Measurements from ENCODE around the gene OSBPL5.

The OSBPL5 gene, protein sequence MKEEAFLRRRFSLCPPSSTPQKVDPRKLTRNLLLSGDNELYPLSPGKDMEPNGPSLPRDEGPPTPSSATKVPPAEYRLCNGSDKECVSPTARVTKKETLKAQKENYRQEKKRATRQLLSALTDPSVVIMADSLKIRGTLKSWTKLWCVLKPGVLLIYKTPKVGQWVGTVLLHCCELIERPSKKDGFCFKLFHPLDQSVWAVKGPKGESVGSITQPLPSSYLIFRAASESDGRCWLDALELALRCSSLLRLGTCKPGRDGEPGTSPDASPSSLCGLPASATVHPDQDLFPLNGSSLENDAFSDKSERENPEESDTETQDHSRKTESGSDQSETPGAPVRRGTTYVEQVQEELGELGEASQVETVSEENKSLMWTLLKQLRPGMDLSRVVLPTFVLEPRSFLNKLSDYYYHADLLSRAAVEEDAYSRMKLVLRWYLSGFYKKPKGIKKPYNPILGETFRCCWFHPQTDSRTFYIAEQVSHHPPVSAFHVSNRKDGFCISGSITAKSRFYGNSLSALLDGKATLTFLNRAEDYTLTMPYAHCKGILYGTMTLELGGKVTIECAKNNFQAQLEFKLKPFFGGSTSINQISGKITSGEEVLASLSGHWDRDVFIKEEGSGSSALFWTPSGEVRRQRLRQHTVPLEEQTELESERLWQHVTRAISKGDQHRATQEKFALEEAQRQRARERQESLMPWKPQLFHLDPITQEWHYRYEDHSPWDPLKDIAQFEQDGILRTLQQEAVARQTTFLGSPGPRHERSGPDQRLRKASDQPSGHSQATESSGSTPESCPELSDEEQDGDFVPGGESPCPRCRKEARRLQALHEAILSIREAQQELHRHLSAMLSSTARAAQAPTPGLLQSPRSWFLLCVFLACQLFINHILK

DNA sequence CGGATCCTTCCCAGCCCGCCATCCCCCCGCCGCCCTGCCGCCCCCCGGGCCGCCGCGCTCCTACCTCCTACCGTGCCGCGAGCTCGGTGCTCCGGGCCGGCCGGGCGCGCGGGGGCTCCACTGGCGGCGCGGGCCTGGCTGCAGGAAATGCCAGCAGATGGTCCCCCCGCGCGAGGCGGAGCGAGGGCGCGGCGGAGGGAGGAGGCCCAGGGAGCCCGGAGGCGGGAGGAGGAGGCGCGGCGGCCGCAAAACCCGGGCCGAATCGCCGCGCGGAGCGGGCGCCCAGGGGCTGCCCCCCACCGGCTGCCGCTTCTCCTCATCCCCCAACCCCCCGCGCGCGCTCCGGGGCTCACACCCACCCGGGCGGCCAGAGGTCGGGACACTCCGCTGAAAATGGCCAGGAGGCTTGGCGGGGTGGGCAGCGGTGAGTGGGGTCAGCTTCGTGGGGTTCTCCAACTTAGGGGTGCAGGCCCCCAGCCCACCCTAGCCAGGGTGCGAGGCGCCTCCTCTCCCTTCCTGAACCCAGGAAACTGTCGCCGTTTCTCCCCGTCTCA, at the start of gene OSBPL5:
TSS of gene OSBPL5 (minus strand) at position 159 of the 554 bp plus-strand sequence. CDS start 36,162 bp downstream, outside the sequence.
- DNase-seq, result peak; percentile 46

DNA sequence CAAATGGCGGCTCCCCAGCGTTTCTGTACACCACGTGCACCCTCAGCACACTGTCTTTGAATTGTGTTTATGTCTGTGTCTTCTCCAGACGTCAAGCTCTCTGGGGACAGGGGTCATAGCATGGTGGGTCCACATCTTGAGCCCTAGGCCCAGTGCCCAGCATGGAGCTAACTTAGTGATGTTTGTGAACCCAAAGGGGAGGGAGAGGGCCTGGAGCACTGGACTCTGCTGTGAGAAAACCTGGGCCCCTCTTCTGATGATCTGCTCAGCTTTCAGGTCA, 49.2 kb upstream of the OSBPL5 start:
- DNase-seq, result no peak

DNA sequence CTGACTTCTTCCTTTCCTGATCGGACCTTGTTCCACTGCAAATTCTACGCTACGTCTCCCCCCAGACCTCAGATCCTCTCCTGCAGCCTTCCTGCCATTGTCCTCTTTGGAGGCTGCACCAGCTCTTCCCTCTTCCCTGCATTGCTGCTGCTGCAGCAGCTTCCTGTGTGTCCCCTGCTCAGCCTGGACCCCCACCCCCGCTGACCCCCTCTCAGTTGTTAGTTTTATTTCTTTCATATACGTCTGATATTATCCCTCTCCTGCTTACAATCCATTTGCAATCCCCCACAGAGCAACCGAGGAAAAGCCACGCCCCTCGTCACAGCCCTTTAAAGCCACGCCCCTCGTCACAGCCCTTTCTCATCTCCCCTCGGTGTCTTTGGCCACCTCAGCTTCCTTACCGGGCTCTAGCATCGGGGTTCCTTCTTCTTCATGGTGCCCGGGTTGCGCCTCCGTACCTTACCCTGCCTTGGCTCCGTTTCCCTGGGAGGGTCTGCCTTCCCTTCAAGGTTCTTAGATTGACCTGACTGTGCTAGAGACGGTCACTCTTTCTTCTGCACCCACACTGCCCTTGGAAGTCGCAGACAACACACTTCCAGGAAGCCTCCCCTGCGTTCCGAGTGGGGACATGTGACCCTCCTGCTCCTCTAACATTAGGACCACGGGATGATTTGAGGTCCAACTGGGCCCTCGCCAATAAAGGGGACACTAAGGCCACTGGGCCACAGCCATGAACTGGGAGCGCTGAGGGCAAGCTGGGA, 48.7 kb upstream of the OSBPL5 start:
- no peak for DNase-seq

DNA sequence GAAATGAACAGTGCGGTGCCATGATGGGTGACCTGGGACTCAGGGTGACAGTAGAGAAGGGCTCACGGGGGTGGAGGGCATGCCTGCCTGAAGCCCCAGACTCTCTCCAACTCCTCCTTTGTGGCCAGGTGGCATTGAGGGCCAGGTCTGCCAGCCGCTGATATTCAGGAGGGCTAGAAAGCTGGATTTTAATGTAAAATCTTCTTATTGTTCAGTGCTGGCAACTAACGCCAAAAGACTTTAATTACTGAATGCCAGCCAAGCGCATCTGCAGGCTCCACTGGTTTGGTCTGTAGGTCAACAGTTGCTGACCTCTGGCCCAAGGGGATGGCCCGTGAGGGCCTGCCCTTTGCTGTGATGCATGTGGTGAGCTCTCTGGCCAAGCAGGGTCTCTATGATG, 43.2 kb upstream of the OSBPL5 start:
- no peak for DNase-seq

DNA sequence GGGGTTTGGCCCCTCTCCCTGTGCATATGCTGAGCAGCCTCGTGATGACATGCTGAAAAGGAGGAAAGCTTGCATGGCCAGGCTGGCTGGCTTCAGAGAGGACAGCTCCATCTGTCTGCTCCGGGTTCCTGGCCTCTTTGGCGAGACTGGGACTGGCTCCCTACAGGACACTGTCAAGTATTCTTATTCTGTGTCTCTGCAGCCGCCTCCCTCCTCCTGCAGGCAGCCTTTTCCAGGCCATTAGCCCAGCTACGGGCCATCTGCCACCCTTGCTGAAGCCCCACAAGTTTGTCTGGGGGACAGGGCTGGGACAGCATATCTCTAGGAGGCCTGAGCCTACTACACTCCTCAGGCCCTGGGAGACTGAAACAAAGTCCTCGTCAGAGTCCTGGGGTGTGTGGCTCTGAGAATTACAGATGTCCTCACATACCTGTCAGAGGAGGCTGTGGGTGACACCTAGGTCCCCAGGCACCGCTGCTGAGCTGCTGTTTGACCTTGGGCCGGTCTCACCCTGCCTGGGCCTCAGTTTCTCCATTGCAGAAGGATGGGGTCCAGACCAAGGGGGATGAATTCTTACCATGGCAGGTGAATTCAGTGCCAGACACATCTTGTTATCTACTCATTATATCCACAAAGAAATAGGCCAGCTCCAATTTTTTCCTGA, 42.5 kb upstream of the OSBPL5 start:
- no peak for DNase-seq

DNA sequence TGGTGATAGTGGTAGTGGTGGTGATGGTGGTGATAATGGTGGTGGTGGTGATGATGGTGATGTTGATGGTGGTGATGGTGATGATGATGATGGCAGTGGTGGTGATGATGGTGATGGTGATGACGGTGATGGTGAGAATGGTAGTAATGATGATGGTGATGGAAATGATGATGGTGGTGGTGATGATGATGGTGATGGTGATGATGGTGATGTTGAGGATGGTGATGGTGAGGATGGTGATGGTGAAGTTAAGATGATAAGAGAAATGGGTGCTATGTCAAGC, 41.8 kb upstream of the OSBPL5 start:
- no peak for DNase-seq

DNA sequence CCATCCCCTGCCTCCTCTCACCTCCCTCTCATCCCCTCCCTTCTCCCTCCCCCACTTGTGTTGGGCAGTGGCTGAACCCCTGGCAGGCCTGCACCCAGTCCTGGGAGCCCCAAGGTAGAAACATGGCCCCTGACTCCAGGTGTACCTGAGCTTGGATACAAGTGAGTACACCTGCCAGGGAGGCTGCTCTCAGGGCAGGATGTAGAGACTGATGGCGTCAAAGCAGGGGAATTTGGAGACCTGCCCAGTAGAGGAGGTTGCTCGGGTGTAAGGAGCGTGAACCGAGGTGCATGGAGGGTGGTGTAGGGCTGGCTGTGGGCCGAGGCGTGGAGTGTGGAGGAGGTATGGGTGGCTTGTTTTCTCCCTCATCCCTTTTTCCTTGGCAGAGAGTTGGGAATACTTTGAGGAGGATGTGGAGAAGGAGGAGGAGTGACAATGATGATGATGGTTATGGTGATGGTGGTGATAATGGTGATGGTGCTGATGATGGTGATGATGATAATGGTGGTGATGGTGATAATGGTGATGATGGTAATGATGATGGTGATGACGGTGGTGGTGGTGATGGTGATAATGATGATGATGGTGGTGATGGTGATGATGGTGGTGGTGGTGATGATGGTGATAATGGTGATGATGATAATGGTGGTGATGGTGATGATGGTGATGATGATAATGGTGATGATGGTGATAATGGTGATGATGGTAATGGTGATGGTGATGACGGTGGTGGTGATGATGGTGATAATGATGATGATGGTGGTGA, 41.2 kb upstream of the OSBPL5 start:
- no peak for DNase-seq

DNA sequence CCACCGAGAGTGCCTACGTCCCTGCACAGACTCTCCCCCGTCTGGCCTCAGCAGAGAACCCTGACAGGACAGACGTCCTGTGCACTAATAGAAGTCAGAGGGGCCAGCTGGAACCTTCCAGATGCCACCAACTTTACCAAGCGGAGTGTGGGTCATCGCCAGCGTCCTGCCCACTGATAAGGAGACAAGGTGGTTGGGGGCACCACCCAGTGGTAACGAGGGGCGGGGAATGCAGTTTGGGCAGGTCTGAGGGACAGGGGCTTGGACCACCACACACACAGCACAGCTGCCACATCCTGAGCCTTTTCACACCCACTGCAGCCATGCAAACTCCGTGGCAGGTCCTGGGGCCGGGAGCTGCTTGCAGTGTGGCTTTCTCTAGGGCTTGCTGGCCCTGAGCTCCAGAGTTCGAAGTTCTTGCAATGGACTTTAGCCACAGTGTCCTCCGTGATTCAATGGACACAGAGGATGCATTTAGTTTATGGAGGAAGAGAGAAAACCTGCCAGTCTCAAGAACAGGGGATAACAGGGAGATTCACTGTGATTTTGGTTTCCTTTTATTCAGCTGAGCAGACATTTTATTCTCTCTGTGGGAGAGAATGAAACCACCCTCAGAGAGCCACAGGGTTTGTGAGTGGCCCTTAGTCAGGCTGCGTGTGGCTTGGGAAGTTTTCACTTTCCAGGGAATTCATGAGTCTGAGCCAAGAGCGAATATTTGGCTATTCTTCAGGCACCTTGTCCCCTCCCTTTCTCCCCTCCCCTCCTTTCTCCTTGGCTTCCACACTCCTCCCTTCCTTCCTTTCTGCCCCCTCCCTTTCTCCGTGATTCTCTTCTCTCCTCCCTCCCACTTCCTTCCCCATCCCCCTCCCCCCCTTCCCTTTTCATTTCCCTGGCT, 40.4 kb upstream of the OSBPL5 start:
- no peak for DNase-seq

DNA sequence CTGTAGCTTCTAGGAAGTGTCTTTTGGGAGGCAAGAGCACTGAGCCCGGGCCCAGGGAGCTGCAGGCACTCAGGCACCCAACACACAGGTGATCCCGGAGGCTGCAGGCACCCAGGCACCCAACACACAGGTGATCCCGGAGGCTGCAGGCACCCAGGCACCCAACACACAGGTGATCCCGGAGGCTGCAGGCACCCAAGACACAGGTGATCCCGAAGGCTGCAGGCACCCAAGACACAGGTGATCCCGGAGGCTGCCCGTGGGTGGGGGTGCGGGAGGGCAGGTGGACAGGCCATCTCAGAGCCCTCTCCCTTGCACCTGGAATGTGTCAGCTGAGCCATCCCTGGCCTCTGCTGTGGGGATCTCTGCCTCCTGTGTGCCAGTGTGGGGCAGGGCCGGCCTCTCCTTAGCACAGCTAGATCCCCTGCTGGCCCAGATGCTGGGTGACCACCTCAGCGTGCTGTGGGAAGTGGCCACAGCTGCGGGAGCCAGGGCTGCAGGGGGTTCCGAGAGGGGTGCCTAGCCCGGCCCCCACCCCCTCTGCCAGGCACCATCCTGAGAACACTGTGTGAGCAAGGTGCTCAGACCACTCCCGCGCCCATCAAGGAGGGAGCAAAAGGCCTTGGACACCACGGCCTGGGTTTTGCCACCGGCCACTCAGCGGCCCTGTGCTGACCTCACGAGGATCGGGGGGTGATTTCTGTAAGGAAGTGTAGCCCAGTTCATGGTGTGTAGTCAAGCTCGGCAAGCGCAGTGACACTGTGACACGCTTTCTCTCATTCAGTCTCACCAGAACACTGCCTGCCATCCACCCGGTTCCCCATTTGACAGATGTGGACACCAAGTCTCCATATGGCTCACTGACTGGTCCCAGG, 39.3 kb upstream of the OSBPL5 start:
- no peak for DNase-seq

DNA sequence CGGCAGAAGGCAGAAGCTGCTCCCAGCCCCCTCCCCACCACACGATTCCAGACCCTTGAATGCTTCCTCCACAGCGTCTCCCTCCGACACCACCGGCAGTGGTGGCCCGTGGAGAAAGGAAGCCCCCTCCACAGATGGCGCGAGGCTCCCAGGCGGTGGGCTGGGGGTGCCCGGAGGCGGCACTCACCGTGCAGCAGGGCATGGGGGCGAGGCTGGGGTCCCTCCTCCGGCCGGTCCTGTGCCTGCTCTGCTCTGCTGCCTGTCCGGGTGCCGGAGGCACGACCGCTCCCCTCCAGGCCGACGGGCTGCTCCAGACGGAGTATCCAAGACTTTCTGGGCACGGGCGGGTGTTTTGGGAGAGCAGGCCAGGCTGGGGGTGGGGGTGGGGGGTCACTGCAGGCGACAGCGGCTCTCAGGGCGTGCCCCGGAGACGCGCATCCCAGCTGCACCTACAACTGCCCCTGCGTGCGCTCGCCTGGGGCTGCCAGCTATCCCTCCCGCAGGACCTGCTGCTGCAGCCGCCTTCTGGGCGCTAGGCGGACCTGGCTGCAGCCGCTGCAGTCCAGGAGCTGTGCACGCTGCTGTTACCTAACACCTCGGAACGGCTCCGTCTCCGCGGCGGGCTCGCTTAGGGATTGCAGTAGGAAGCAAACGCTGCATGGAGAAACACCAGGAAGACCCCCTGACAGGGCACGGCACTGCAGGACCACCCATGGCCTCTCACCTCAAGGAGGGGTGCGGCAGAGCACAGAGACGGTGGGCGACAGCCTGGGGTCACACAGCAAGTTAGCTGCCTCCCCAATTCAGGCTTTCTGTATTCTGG, 38.3 kb upstream of the OSBPL5 start:
- no peak for DNase-seq

DNA sequence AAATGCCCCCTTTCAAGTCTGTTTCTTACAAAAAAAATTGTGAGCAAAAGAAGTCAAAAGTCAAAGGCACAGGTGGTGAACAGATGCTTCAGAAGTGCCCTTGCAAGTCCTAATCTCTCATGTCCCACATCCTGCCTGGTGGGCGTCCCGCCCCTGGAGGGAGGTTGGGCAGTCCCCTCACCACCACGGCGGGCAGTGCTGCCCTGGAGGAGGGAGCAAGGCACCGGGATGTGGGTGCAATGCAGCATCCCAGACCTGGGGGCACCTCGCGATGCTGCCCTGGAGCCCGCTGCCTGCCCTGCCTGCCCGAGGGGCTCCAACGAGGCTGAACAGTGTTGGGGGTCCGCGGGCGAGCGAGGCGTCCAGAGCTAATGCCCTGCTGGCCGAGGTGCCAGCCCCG, 37.6 kb upstream of the OSBPL5 start:
- no peak for DNase-seq

DNA sequence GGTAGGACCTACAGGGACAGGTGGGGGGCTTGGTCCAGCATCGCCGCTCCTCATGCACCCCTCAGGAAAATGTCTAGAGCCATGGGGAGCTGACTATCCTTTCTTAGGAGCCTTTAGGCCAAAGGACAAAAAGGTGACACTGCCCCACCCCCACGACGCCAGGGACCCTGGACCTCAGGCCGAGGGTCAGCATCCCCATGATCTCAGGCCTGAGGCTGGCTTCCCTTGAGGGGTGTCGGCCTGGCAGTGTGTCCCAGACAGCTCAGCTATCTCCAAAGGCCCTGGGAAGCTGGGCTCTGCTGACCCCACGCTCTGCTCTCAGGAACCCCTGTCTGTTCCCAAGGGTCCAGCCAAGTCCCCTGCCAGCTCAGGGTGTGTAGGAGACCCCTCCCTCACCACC, 37.2 kb upstream of the OSBPL5 start:
- no peak for DNase-seq

DNA sequence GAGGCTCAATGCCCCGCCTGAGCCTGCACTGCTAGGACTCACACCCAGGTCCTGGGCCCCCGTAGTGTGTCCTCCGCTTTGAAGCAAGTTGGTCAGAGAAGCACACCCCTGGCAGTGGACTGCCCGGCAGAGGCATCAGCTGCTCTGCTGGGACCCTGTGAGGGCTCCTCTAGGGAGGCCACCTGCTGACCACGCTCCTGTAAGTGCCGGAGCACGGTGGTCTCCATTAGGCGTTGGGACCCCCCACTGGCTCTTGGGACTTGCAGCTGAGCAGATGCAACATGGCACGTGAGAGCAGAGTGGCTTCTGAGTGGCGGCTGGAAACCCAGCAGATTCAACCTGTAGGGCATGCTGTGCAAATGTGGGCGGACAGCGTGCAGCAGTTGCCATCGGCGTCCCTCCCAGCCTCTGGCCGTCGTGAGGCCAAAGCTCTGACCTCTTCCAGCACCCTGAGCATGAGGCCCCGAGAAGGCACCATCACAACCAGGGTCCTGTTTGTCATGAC, 36.6 kb upstream of the OSBPL5 start:
- DNase-seq, result no peak

DNA sequence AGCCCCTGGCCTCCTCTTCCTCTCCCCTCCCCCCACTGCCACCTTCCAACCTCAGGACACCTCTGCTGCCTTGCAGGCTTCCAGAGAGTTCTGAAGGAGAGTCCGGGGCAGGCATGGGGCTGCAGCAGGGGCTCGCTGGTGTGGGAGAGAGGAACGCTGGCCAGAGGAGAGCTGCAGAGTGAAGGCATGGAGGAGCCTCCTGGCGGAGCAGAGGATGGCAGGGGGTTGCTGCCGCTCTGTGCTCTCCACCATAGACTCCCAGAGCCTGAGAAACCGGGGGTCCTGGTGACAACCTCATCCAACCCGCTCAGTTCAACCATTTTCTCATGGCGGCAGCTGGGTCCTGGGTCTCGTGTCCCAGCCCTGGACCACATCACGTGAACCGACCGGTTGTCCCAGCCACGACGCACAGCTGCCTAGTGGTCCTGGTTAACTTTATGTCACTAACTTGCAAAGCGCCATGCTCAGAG, 36.0 kb upstream of the OSBPL5 start:
- no peak for DNase-seq

DNA sequence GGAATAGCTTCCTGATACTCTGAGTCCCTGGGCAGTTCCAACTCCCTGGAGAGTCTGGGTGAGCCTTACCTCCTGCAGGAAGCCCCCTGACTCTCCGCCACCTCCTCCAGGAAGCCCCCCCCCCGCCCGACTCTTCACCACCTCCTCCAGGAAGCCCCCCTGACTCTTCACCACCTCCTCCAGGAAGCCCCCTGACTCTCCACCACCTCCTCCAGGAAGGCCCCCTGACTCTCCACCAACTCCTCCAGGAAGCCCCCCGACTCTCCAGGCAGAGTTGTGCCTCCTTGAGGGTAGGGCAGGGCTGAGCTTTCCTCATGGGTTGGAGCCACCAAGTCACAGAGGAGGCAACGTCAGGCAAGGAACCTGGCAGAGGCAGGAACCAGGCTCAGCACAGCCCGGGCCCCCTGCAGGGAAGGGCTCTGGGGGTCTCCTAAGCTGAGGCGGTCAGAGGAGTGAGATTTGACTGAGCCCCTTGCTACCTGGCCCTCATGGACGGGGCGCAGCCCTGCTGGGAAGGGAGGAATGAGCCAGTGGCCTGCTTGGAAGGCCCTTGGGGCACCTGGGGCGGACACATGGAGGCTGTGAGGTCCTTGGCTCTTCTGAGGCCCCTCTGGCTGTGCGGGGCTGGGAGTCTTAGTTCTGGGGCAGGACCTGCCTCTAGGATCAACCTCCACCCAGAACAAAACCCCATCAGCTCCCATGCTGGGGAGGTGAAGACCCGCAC, 35.4 kb upstream of the OSBPL5 start:
- DNase-seq, result no peak

DNA sequence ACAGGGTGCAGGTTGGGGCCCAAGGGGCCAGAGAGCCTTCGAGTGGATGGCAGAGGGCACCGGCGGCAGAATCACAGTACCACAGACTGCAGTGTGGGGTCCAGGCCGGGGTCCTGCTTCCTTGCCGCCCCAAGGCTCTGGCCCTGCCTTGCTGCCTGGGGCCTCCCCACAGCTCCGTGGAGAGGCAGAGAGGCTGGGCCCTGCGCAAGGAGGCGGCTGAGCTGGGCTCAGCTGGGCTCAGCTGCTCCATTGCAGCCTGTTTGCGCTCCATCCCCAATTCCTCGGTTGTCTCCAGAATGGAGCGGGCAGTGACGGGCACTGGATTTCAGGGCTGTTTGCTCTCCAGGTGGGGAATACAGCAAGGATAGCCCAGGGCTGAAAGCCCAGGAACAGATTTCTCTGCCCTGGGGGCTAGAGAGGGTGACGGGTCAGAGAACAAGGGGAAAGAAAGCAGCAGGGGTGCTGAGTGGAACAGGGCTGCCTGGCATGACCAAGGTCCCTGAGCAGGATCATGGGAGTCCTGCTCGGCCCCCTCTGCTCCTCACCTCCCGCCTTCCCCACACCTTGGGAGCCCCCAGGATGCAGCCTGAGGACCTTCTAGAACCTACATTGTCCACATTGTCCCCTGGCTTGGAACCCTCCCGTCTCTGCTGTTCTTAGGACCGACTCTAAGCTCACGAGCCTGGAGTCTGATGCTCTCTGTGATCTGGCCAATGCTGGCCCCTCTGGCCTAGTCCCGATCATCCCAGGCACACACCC, 34.6 kb upstream of the OSBPL5 start:
- DNase-seq, result no peak

DNA sequence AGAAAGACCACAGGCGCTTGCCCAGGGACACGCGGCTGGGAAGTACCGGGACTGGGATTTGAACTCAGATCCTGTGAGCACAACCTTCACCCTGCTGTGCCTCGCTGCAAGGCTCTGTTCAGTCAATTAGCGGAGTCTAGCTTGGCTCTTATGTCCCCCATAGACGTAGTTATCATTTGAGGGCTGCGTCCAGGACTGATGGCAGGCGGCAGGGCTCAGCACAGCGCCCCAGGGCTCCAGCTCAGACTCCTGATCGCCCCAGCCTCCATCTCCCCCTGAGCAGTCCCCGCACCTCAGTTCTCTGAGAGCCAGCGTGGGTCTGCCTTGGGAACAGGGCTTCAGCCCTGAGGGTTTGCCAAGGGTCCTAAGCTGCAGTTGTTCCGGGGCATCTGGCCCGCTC, 33.7 kb upstream of the OSBPL5 start:
- DNase-seq, result no peak
